Measurements from ENCODE around the gene KMT2B. TPM values are rescaled to one million over a fixed set of nuclear protein-coding genes. Genes with fewer than 3 reads are reported as not detected.

Gene KMT2B
- total and polyA plus RNA-seq, 9 of the 15 experiments (the other 6 are each of a cell fraction or from before 2014, with no cell fraction given) = 0.63 to 43.9 (median 8.1) TPM

DNA sequence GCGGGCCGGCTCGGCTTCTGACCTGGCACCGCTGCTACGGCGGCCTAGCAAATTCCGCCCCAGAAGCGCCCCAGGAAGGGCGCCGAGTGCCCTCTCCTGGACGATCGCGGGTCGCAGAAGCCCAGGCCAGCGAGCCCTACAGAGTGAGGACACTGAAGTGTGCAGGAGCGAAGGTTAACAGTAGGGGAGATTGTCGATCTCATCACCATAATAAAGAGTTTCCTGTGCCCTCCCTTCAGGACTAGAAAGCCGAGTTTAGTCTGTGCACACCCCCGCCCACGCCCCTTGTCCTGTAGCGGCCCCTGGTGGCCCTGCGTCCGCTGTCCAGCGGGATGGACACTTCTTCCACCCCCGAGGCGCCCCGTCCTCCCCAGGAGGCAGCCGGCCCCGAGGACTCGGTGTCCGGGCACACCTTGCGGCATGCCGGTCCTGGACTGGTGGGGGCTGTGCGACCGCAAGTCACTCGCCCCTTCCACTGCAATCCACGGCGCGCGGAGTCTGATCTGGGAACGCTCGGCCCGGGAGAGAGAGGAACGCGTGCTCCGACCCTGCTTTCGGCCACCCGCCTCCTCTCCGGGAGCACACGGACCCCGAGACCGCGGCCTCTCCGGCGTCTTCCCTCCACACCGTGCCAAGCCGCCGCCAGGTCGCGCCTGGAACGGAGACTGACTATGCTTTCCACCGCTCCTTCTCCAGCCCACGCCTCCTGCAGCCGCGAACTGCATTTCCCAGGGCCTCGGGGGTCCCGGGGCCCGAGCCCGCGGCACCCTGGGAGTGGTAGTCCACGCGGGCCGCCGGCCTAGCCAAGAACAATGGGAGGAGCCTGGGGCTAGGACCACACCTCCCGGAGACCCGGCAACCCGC, 770 bp upstream of the KMT2B start (continued):
- TF ChIP-seq, protein P1, sequence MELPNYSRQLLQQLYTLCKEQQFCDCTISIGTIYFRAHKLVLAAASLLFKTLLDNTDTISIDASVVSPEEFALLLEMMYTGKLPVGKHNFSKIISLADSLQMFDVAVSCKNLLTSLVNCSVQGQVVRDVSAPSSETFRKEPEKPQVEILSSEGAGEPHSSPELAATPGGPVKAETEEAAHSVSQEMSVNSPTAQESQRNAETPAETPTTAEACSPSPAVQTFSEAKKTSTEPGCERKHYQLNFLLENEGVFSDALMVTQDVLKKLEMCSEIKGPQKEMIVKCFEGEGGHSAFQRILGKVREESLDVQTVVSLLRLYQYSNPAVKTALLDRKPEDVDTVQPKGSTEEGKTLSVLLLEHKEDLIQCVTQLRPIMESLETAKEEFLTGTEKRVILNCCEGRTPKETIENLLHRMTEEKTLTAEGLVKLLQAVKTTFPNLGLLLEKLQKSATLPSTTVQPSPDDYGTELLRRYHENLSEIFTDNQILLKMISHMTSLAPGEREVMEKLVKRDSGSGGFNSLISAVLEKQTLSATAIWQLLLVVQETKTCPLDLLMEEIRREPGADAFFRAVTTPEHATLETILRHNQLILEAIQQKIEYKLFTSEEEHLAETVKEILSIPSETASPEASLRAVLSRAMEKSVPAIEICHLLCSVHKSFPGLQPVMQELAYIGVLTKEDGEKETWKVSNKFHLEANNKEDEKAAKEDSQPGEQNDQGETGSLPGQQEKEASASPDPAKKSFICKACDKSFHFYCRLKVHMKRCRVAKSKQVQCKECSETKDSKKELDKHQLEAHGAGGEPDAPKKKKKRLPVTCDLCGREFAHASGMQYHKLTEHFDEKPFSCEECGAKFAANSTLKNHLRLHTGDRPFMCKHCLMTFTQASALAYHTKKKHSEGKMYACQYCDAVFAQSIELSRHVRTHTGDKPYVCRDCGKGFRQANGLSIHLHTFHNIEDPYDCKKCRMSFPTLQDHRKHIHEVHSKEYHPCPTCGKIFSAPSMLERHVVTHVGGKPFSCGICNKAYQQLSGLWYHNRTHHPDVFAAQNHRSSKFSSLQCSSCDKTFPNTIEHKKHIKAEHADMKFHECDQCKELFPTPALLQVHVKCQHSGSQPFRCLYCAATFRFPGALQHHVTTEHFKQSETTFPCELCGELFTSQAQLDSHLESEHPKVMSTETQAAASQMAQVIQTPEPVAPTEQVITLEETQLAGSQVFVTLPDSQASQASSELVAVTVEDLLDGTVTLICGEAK (IDR thresholded peaks at IDR 0.05) = peak; percentile 85
- TF ChIP-seq, protein P1 (CRISPR knock-in tag; IDR thresholded peaks at IDR 0.05) = no peak
- TF ChIP-seq RB1 (IDR thresholded peaks at IDR 0.05; ENCODE audit: low read depth) = peak; percentile 30
- TF ChIP-seq KAT7 (CRISPR knock-in tag; IDR thresholded peaks at IDR 0.05; ENCODE audit: borderline replicate concordance) = peak; percentile 84; the same call in 1 of the 2 replicates
- peak in 1 of 2 experiments; percentile 83; a peak in 2 of 4 replicates for TF ChIP-seq RCOR1 (IDR thresholded peaks at IDR 0.05; ENCODE audit: borderline replicate concordance in 1 of 2, low read depth in 2 of 2, low read length in 2 of 2)
- TF ChIP-seq TARDBP (IDR thresholded peaks at IDR 0.05) = no peak; the same call in 1 of the 2 replicates

Measured in K562 (cell line).